ENCODE data around the gene NFIC.
"Not testable (repeated sequence)": the region's sequence is repeated elsewhere in the genome, so short reads cannot be mapped to it uniquely, and the experiment has no call there.

The NFIC gene

GRCh38 chr19:3431760-3432397 is 65.5 kb downstream of the NFIC start:
- no peak for DNase-seq

GRCh38 chr19:3433313-3433712 is 66.9 kb downstream of the NFIC start:
- no peak for DNase-seq

DNA sequence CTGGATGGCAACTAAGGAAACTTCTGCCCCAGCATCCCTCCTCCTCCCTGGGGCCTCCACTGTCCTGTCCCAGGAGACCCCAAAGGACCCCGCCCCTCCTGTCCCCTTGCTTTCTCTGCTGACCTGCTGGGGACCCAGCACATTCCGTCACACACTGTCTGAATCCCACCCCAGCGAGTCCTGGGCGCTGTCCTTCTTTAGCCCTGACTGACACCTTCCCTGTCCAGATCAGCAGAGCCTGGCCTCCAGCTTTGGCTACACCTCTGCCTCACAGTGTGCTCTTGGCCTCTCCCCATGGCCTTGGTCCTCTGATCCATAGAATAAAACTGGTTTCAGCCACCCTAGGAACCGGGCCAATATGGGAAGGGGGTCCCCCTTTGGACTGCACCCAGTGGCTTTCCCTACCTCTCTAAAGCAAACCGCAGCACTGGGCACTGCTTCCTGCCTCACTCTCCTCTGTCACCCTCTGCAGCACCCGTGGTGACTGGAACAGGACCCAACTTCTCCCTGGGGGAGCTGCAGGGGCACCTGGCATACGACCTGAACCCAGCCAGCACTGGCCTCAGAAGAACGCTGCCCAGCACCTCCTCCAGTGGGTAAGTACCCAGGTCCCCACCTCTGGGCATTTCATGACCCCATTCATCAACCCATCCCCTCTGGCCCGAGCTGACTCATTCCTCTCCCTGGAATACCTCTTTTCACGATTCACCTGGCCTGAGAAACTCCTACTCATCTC is 67.6 kb downstream of the NFIC start:
- no peak for DNase-seq

DNA sequence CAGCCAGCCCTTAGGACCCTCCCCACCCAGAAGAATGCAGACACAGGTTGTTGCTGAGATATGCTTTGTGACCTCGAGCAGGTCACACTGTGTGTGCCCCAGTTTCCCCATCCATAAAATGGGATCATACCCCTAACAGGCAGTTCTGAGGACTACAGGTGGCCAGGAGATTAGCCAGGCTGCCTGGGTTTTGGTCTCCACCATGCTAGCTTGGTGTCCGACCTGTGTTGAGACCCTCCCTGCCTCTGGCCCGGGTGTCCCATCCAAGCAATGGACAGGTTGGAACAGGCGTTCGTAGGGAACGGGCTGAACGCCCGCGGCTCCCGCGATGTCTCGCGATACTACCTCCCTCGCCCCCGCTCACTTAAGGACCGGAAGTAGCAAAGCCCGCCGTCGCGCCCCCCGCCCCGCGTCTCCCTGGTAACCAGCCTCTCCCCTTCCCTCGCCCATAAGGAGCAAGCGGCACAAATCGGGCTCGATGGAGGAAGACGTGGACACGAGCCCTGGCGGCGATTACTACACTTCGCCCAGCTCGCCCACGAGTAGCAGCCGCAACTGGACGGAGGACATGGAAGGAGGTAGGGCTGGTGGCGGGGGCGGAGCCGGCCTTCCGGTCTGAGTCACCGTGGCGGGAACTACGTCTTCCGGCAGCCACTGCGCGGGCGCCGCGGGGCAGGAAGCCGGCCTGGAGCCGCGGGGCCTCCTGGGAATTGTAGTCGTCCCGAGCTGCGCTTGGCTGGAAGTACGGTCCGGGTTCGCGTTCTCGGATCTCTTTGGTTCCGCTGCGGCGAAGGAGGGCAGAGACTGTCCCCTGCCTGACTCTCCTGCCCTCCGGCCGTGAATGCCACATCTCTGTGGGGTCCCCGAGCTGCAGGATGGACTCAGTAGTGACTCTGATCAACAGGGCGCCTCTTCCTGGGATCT is 68.5 kb downstream of the NFIC start:
- peak; percentile 98 for DNase-seq

DNA sequence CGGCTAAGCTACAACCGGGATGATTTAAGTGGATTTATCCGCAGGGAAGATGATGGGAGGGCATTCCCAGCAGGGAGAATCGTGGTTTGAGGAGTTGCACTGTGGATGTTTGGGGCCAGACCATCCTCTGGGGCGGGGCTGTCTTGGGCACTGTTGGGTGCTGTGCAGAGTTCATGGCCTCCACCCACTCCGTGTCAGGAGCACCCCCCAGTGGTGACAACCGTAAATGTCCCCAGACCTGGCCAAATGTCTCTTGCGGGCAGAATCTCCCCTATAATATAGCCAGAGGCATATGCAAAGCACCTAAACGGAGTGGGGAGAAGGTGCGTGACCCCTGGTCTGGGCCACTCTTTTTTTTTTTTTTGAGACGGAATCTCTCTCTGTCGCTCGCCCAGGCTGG is 73.7 kb downstream of the NFIC start:
- DNase-seq, result peak; percentile 18

DNA sequence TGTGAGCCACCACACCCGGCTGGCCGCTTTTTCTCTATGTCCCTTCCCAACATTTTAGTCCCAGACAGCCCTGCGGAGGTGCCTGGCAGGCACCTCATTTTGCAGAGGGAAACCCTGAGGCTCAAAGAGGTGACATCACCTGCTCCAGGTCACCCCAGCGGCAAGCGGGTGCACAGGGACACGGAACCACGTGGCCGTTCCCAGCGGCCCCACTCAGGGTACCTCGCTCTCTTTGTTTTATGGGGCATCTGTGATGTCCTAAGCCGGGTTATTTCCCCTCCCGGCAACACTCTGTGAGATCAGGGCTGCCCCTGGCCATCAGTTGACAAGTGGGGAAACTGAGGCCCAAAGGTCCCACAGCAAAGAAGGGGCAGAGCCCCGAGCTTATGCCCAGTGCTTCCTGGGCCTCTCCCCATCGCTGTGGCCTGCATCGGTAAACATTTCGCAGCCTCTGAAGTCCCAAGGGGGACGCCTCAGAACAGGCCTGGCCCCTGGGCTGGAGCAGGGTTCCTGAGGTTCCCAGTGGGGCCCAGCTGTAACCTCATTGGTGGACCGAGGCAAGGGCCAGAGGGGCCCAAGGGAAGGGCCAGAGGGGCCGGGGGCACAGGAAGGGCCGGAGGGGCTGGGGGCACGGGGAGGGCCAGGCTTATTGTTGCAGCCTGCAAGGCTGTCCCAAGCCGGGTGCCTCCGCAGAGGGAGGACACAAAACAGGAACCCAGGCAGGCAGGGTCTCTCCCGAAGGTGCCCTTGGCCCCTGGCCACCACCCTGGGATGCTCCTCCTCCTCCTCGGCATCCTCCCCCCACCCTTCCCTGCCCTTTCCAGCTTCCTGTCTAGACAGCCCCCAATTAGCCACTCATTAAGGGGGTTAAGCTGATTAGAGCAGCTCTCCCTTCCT is 75.0 kb downstream of the NFIC start:
- DNase-seq, result no peak

- no peak for DNase-seq
Observed at GRCh38 chr19:3441986-3442329, 75.6 kb downstream of the NFIC start.

GRCh38 chr19:3442487-3443071 is 76.2 kb downstream of the NFIC start:
- no peak for DNase-seq

DNA sequence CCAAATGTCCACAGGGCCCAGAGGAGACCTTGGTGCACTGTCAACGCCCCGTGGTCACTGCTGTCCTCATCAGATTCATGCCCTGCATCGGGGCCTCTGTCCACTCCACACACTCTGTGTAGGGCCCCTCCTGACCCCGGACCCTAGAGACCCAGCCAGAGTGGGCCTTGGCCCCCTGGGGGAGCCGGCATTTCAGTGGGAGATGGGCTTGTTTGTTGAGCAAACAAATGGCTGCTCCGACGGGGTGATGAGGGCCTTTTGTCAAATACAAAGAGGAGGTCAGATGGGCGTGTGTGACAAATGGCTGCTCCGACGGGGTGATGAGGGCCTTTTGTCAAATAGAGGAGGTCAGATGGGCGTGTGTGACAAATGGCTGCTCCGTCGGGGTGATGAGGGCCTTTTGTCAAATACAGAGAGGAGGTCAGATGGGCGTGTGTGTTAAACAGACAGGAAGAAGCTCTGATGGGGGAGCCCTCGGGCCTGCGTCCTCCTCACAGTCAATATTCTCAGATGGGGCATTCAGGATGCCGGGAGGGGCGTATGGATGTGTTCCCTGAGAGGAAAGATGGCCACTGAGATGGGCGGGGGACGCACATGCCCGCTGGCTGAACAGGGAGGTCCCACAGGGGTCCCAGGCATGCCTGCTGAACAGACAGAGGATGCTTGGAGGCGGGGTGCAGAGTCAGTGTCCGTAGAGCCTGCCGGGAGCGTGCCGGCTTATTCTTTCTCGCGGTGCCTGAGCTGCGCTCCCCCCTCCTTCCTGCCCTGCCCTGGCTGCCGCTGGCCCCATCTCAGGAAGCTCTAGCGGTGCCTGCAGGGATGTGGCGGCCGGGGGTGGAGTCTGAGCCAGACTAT is 77.7 kb downstream of the NFIC start:
- no peak for DNase-seq

DNA sequence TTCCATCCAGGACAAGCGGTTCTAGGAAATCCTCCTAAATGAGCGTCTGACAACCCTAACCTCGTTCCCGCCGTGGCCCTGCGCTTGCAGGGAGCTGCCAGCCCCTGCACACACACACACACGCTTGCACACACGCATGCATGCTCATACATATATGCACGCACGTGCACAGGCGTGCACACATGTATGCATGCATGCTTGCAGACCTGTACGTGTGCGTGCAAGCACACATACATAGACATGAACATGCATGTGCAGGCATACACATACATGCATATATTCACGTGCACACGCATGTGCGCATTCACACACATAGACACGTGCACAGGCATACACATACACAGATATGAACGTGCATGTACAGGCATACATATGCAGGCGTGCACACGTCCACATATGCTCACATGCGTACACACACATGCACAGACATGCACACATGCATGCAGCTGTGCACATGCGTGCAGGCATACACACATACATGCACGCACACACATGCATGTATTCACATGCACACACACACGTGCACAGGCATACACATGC is 78.4 kb downstream of the NFIC start:
- no peak for DNase-seq

DNA sequence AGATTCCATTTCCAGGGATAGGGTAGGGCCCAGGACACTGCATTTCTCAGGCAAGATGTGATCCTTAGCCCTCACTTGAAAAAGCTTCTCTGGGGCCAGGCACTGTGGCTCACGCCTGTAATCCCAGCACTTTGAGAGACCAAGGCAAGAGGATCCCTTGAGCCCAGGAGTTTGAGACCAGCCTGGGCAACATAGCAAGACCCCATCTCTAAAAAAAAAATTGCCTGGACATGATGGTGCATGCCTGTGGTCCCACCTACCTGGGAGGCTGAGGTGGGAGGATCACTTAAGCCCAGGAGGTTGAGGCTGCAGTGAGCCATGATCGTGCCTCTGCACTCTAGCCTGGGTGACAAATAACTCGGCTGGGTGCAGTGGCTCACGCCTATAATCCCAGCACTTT is 80.3 kb downstream of the NFIC start:
- DNase-seq, result not testable (repeated sequence)

GRCh38 chr19:3448616-3449334 is 82.4 kb downstream of the NFIC start:
- no peak for DNase-seq

DNA sequence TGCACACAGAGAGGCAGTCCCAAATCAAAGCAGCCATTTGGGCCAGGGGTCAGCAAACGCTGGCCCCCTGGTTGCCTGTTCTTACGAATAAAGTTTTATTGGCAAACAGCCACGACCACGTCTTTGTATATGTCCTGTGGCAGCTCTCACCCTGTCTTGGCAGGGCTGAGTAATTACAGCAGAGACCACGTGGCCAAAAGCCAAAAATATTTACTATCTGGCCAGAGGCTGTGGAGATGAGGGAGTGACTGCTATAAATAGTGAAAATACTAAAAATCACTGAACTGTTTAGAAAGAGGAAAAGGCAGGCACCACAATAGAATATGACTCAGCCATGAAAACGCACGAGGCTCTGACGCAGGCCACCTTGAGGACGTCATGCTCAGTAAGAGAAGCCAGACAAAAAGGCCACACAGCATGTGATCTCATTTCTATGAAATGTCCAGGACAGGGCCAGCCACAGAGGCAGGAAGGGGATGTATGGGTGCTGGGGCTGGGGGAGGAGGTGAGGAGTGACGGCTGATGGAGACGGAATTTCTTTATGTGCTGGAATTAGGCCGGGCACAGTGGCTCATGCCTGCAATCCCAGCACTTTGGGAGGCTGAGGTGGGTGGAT is 84.5 kb downstream of the NFIC start:
- no peak for DNase-seq

DNA sequence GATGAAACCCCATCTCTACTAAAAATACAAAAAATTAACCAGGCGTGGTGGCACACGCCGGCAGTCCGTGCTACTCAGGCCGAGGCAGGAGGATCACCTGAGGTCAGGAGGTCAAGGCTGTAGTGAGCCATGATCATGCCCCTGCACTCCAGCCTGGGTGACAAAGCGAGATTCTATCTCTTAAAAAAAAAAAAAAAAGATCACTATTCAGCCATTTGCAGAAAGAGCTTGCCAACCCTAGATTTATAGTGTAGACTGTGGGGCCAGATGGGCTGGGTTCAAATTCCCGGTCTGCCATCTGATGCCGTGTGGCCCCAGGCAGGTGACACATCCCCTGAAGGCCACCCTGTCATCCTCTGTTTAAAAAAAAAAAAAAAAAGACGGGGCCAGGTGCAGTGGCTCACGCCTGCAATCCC is 85.1 kb downstream of the NFIC start:
- DNase-seq, result no peak

DNA sequence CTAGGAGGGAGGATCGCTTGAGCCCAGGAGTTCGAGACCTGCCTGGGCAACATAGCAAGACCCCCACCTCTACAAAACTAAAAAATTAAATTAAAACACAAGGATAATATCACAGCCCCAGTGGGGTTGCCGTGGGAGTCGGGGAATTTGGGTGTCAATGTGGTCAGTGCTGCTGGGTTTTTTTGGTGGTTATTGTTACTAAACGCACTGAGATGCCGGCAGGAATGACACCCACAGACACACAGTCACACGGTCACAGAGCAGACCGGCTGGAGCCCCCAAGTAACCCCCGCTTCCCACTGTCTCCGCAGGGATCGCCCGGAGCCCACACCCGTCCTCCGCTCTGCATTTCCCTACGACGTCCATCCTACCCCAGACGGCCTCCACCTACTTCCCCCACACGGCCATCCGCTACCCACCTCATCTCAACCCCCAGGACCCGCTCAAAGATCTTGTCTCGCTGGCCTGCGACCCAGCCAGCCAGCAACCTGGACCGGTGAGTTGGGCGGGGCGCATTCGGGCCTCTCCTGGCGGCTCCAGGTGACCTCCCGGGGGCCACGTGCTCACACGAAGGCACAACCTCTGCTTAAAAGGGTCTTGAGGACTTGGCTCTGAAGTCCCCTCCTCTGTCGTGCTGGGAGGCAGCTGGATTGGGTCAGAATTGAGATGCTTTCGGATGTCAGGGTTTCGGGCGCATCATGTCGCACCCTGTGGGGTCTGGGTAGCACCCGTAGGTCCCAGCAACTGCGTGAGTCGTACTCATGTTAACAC is 86.0 kb downstream of the NFIC start:
- DNase-seq, result no peak

DNA sequence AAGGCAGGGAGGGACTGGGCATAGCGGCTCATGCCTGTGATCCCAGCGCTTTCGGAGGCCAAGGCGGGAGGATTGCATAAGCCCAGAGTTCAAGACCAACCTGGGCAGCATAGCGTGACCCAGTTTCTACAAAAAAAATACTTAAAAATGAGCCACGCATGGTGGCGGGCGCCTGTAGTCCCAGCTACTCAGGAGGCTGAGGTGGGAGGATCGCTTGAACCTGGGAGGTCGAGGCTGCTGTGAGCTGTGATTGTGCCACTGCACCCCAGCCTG is 86.5 kb downstream of the NFIC start:
- not testable (repeated sequence) for DNase-seq

- DNase-seq, result no peak
Observed at GRCh38 chr19:3453840-3454239, 87.5 kb downstream of the NFIC start.

DNA sequence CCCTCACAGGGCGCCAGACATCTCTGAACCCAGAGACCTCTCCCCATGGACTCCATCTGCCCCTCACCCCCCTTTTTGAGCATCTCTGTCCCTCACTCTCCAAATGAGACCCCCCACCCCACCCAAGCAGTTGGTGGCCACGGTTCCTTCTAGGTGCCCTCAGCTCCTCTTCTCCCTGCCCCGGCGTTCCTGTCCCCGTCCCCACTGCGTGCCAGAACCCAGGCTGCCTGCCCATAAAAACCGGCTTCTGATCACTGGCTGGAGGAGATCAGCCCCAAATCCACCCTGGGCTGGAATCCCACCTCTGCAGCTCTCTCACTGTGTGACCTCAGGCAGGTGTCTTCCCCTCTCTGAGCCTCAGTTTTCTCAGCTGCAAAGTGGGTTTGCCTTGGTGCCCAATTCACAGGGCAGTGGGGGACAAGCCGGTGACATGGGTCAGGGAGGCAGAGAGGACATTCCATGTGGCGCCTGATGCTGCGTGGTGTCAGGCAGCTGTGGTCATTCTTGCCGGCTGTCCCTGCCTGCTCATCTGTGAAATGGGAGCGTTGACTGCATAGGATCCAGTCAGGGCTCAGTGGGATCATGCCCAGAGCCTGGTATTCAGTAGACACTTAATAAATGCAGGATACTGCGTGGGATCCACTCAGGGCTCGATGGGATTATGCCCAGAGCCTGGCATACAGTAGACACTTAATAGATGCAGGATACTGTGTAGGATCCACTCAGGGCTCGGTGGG is 88.4 kb downstream of the NFIC start:
- DNase-seq, result no peak

Data from NCI-H345 (cell line).